Natural killer cell treated with Interleukin-12 subunit alpha and Interleukin-12 subunit beta and Interleukin-15 and Interleukin-18, amount 100 ng/mL, for 72 hours (primary cell): Measurements from ENCODE around the gene PEDS1. TPM values are rescaled to one million over a fixed set of nuclear protein-coding genes. Genes with fewer than 3 reads are reported as not detected.
"Not testable (repeated sequence)": the region's sequence is repeated elsewhere in the genome, so short reads cannot be mapped to it uniquely, and the experiment has no call there.

Experiments
- ATAC-seq, 2 donors: fragments of 150-1000 bp; cut with Tn5 transposase in 1 of 2; sonication (Bioruptor Pico), chemical (Tn5 transposase) in 1 of 2; 2 replicates each; pipeline ENCODE4 v1.10.0; 2021
- DNase-seq: peaks from one replicate; pipeline ENCODE4 v3.0.0; 2022; ENCODE audit warnings: low spot score
- H3K27ac Mint-ChIP-seq, 2 donors: 1 replicate in 1 of 2; 2 replicates in 1 of 2; pipeline ENCODE4 v1.8.0; 2022; ENCODE audit warnings: mixed read lengths in 2 of 2, mild to moderate bottlenecking in 1 of 2, moderate library complexity in 1 of 2
- H3K27me3 Mint-ChIP-seq, 2 donors: 1 replicate in 1 of 2; 2 replicates in 1 of 2; pipeline ENCODE4 v1.8.0; 2022; ENCODE audit warnings: mixed read lengths in 2 of 2
- H3K36me3 Mint-ChIP-seq: one replicate; pipeline ENCODE4 v1.8.0; 2022; ENCODE audit warnings: mixed read lengths
- H3K4me1 Mint-ChIP-seq, 2 donors: 1 replicate in 1 of 2; 2 replicates in 1 of 2; pipeline ENCODE4 v1.8.0; 2022; ENCODE audit warnings: low read depth in 2 of 2, mixed read lengths in 2 of 2, mild to moderate bottlenecking in 1 of 2
- H3K4me3 Mint-ChIP-seq: one replicate; pipeline ENCODE4 v1.8.0; 2022; ENCODE audit warnings: mixed read lengths
- H3K9me3 Mint-ChIP-seq: 2 replicates; pipeline ENCODE4 v1.8.0; 2022; ENCODE audit warnings: mixed read lengths
- total RNA-seq, 2 donors: library from RNA; stranded (reverse); gene quantifications; one replicate each; pipeline ENCODE4 v1.2.3, GENCODE V29; 2022

PEDS1 gene
- total RNA-seq, 2 donors from 2014 or later = 31.2 to 33.8 TPM

GRCh38 chr20:50140339-50140859, 13.1 kb downstream of the PEDS1 start:
- no peak for ATAC-seq
- Mint-ChIP-seq H3K4me3 (no peak overlapping the region), H3K27ac (peak overlapping the region; percentile 3 to 27), H3K36me3 (peaks cover 4% of the 10 kb centered on the region), H3K9me3 (no peaks in the 10 kb centered on the region), H3K4me1 (peaks cover 12 to 37% of the 10 kb centered on the region in 2 donors), H3K27me3 (no peaks in the 10 kb centered on the region)
- no peak for DNase-seq

GRCh38 chr20:50138479-50139393, 14.8 kb downstream of the PEDS1 start:
- no peaks in the 10 kb centered on the region for H3K9me3 Mint-ChIP-seq
- ATAC-seq = no peak

GRCh38 chr20:50138120-50138478, 15.4 kb downstream of the PEDS1 start:
- Mint-ChIP-seq H3K9me3 (no peaks in the 10 kb centered on the region), H3K36me3 (peaks cover 4% of the 10 kb centered on the region), H3K4me1 (peaks cover 10 to 28% of the 10 kb centered on the region in 2 donors), H3K27me3 (no peaks in the 10 kb centered on the region), H3K4me3 (no peak overlapping the region), H3K27ac (peak overlapping the region in 1 of 2 donors; percentile 18)
- ATAC-seq (no peak), DNase-seq (no peak)

More at GRCh38 chr20:50138479-50139393, 14.8 kb downstream of the PEDS1 start:
- H3K4me1 Mint-ChIP-seq = peaks cover 12 to 32% of the 10 kb centered on the region in 2 donors
- peaks cover 4% of the 10 kb centered on the region for H3K36me3 Mint-ChIP-seq
- DNase-seq = peak; percentile 48
- no peak overlapping the region for H3K27ac Mint-ChIP-seq
- no peak overlapping the region for H3K4me3 Mint-ChIP-seq
- no peaks in the 10 kb centered on the region for H3K27me3 Mint-ChIP-seq

- not testable (repeated sequence) for DNase-seq, H3K36me3 Mint-ChIP-seq, ATAC-seq, H3K9me3 Mint-ChIP-seq, H3K4me3 Mint-ChIP-seq, H3K27me3 Mint-ChIP-seq
- Mint-ChIP-seq H3K4me1 (peaks cover 6 to 25% of the 10 kb centered on the region in 2 donors), H3K27ac (peak overlapping the region; percentile 18 to 79)
Measured at GRCh38 chr20:50137702-50138101, 15.8 kb downstream of the PEDS1 start.

GRCh38 chr20:50136822-50137599, 16.5 kb downstream of the PEDS1 start:
- peak; percentile 30 to 43 for ATAC-seq
- peaks cover 2 to 25% of the 10 kb centered on the region in 2 donors for H3K4me1 Mint-ChIP-seq
- no peak overlapping the region for H3K4me3 Mint-ChIP-seq
- peak overlapping the region; percentile 18 to 79 for H3K27ac Mint-ChIP-seq
- no peaks in the 10 kb centered on the region for H3K9me3 Mint-ChIP-seq
- H3K36me3 Mint-ChIP-seq = peaks cover 2% of the 10 kb centered on the region
- DNase-seq = no peak
- no peaks in the 10 kb centered on the region for H3K27me3 Mint-ChIP-seq

- peaks cover 0 to 20% of the 10 kb centered on the region in 2 donors for H3K4me1 Mint-ChIP-seq
- H3K4me3 Mint-ChIP-seq, H3K36me3 Mint-ChIP-seq, DNase-seq, H3K9me3 Mint-ChIP-seq, ATAC-seq, H3K27ac Mint-ChIP-seq, H3K27me3 Mint-ChIP-seq: not testable (repeated sequence)
Measured at GRCh38 chr20:50135157-50135556, 18.4 kb downstream of the PEDS1 start.

- Mint-ChIP-seq H3K27ac (no peak overlapping the region), H3K27me3 (no peaks in the 10 kb centered on the region), H3K9me3 (no peaks in the 10 kb centered on the region), H3K4me1 (peaks cover 0 to 16% of the 10 kb centered on the region in 2 donors), H3K36me3 (no peaks in the 10 kb centered on the region), H3K4me3 (no peak overlapping the region)
- ATAC-seq (no peak), DNase-seq (no peak)
Measured at GRCh38 chr20:50133474-50134217, 19.9 kb downstream of the PEDS1 start.

GRCh38 chr20:50133041-50133440, 20.5 kb downstream of the PEDS1 start:
- Mint-ChIP-seq H3K4me1 (peaks cover 0 to 16% of the 10 kb centered on the region in 2 donors), H3K27ac (no peak overlapping the region), H3K9me3 (no peaks in the 10 kb centered on the region), H3K4me3 (no peak overlapping the region), H3K27me3 (no peaks in the 10 kb centered on the region), H3K36me3 (no peaks in the 10 kb centered on the region)
- DNase-seq (no peak), ATAC-seq (no peak)

- DNase-seq = no peak
- no peak for ATAC-seq
- Mint-ChIP-seq H3K4me1 (peaks cover 0 to 15% of the 10 kb centered on the region in 2 donors), H3K9me3 (no peaks in the 10 kb centered on the region), H3K4me3 (no peak overlapping the region), H3K27ac (no peak overlapping the region), H3K36me3 (peaks cover 8% of the 10 kb centered on the region), H3K27me3 (no peaks in the 10 kb centered on the region)
Measured at GRCh38 chr20:50130995-50131394, 22.5 kb downstream of the PEDS1 start.

- Mint-ChIP-seq H3K36me3 (peaks cover 8% of the 10 kb centered on the region), H3K27ac (no peak overlapping the region)
- DNase-seq = no peak
Measured at GRCh38 chr20:50130356-50130723, 23.2 kb downstream of the PEDS1 start.

GRCh38 chr20:50129662-50130355, 23.7 kb downstream of the PEDS1 start:
- DNase-seq = no peak
- no peaks in the 10 kb centered on the region for H3K9me3 Mint-ChIP-seq
- H3K4me1 Mint-ChIP-seq = peaks cover 0 to 15% of the 10 kb centered on the region in 2 donors
- no peak overlapping the region for H3K4me3 Mint-ChIP-seq
- no peak for ATAC-seq
- no peaks in the 10 kb centered on the region for H3K27me3 Mint-ChIP-seq
- H3K27ac Mint-ChIP-seq = no peak overlapping the region
- H3K36me3 Mint-ChIP-seq = peaks cover 9% of the 10 kb centered on the region

More at GRCh38 chr20:50130356-50130723, 23.2 kb downstream of the PEDS1 start:
- H3K4me1 Mint-ChIP-seq = peaks cover 0 to 15% of the 10 kb centered on the region in 2 donors
- no peak overlapping the region for H3K4me3 Mint-ChIP-seq
- H3K27me3 Mint-ChIP-seq = no peaks in the 10 kb centered on the region
- no peaks in the 10 kb centered on the region for H3K9me3 Mint-ChIP-seq
- ATAC-seq = no peak

GRCh38 chr20:50128520-50128905, 25.0 kb downstream of the PEDS1 start:
- H3K27ac Mint-ChIP-seq = no peak overlapping the region
- DNase-seq (no peak), ATAC-seq (no peak)
- H3K4me1 Mint-ChIP-seq = peaks cover 0 to 15% of the 10 kb centered on the region in 2 donors
- H3K4me3 Mint-ChIP-seq = no peak overlapping the region
- H3K9me3 Mint-ChIP-seq = no peaks in the 10 kb centered on the region
- peaks cover 15% of the 10 kb centered on the region for H3K36me3 Mint-ChIP-seq
- no peaks in the 10 kb centered on the region for H3K27me3 Mint-ChIP-seq
